ENCODE data around the gene TEAD1. TPM values are rescaled to one million over a fixed set of nuclear protein-coding genes. Genes with fewer than 3 reads are reported as not detected.

The TEAD1 gene
- total RNA-seq, 2 experiments from 2014 or later = 0.25 to 0.83 TPM

DNA sequence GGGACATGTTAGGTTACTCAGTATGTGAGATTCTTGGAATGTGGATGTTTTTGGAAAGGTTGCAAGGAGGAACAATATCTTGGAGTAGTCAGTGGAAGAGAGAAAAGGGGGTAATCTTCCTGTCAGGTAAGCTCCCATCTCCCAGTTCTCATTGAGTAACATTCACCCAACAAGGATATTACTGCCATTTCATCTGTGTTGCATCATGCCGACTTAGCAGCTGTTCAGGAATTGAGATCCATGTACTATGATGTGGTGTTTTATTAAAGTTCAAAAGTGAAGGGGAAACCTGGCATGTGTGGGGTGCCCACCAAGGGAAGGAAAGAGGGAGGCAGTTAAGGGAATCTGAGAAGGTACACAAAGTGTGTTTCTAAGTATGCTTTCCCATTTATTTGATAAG is 276.4 kb downstream of the TEAD1 start:
- DNase-seq (no peak), ATAC-seq (no peak)
- ChIA-PET CTCF (no interaction called here), POLR2A (no interaction called here)
- intact Hi-C loops (cut with micrococcal nuclease) = no loop called here
- Mint-ChIP-seq H3K27ac (no peak overlapping the region), H3K27me3 (peaks cover 24% of the 10 kb centered on the region), H3K9me3 (peaks cover 4% of the 10 kb centered on the region), H3K4me1 (ENCODE audit: low read depth) (no peaks in the 10 kb centered on the region), H3K4me3 (no peak overlapping the region), H3K36me3 (ENCODE audit: low read depth) (no peaks in the 10 kb centered on the region)
- TF ChIP-seq CTCF (IDR thresholded peaks at IDR 0.05) = no peak

DNA sequence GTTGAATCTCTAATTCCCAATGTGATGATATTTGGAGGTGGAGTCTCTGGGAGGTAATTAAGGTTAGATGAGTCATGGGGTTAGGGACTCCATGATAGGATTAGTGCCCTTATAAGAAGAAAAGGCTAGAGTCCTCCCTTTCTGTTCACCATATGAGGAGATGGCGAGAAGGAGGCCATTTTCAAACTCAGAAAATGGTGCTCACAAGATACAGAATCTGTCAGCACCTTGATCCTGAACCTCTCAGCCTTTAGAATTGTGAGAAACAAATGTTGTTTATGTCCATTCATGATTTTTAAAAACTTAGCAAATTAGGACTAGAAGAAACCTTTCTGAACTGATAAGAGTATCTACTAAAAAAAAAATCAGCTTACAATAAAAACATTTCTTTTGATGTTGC is 277.2 kb downstream of the TEAD1 start:
- Mint-ChIP-seq H3K9me3 (peaks cover 4% of the 10 kb centered on the region), H3K36me3 (ENCODE audit: low read depth) (no peaks in the 10 kb centered on the region), H3K4me1 (ENCODE audit: low read depth) (no peaks in the 10 kb centered on the region), H3K27me3 (peaks cover 22% of the 10 kb centered on the region), H3K27ac (no peak overlapping the region), H3K4me3 (no peak overlapping the region)
- CTCF ChIA-PET = no interaction called here
- ATAC-seq (no peak), DNase-seq (no peak)
- POLR2A ChIA-PET = no interaction called here
- no peak for TF ChIP-seq CTCF (IDR thresholded peaks at IDR 0.05)
- intact Hi-C loops (cut with micrococcal nuclease) = no loop called here

DNA sequence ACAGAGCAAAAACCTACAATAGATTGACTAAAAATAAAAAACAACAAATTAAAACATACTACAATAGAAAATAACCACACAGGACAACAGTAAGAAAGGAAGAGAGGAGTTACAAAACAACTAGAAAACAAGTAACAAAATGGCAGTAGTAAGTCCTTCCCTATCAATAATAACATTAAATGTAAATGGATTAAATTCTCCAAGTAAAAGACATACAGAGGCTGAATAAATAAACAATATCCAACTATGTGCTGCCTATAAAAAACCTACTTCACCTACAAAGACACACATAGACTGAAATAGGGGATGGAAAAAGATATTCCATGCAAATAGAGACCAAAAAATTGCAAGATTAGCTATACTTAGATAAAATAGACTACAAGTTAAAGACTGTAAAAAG is 277.9 kb downstream of the TEAD1 start:
- Mint-ChIP-seq H3K36me3 (ENCODE audit: low read depth) (no peaks in the 10 kb centered on the region), H3K4me1 (ENCODE audit: low read depth) (no peaks in the 10 kb centered on the region), H3K9me3 (peaks cover 4% of the 10 kb centered on the region), H3K4me3 (no peak overlapping the region), H3K27ac (no peak overlapping the region), H3K27me3 (peaks cover 19% of the 10 kb centered on the region)
- intact Hi-C loops (cut with micrococcal nuclease) = no loop called here
- TF ChIP-seq CTCF (IDR thresholded peaks at IDR 0.05) = no peak
- ATAC-seq (no peak), DNase-seq (no peak)
- ChIA-PET POLR2A (no interaction called here), CTCF (no interaction called here)

DNA sequence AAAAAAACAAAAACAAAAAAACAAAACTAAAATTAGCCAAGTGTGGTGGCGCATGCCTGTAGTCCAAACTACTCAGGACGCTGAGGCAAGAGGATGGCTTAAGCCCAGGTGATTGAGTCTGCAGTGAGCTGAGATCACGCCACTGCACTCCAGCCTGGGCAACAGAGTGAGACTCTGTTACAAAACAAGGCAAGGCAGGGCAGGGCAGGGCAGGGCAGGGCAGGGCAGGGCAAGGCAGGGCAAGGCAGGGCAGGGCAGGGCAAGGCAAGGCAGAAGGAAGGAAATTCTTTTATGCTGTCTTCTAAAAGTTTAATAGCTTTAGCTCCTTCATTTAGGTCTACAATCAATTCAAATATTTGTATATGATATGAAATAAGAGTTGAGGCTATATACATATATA is 284.8 kb downstream of the TEAD1 start:
- intact Hi-C loops (cut with micrococcal nuclease) = no loop called here
- ChIA-PET CTCF (no interaction called here), POLR2A (interaction anchor here (0.7 kb wide), 1 partner anchor 654 kb away, joined by 4 read pairs; no protein-coding TSS in a partner anchor)
- Mint-ChIP-seq H3K4me1 (ENCODE audit: low read depth) (no peaks in the 10 kb centered on the region), H3K36me3 (ENCODE audit: low read depth) (no peaks in the 10 kb centered on the region), H3K27me3 (peaks cover 11% of the 10 kb centered on the region), H3K9me3 (no peaks in the 10 kb centered on the region), H3K4me3 (no peak overlapping the region), H3K27ac (no peak overlapping the region)
- no peak for ATAC-seq
- DNase-seq = no peak
- TF ChIP-seq CTCF (IDR thresholded peaks at IDR 0.05) = no peak

DNA sequence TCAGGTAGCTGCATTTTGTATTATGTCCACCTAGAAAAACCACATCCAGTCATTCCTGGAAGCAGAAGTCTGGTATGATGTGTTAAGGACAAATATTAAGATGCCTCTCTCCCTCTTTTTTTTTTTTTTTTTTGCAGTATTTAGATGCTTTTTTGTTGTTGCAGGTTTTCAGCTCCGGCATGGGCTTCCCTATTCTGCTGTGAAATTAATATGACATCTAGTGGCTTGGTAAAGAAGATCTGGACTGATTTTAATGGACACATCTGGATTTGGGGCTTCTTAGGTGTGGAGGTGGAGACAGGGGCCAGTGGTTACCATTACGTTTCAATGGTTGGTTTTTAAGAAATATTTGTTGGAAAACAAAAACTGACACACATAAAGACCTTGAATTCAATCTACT is 287.4 kb downstream of the TEAD1 start:
- no peak for ATAC-seq
- no peak for TF ChIP-seq CTCF (IDR thresholded peaks at IDR 0.05)
- Mint-ChIP-seq H3K36me3 (ENCODE audit: low read depth) (no peaks in the 10 kb centered on the region), H3K4me3 (no peak overlapping the region), H3K27me3 (peaks cover 12% of the 10 kb centered on the region), H3K4me1 (ENCODE audit: low read depth) (no peaks in the 10 kb centered on the region), H3K9me3 (no peaks in the 10 kb centered on the region), H3K27ac (no peak overlapping the region)
- CTCF ChIA-PET = interaction anchor here (1.0 kb wide), 1 partner anchor 277 kb away, joined by 3 read pairs; no protein-coding TSS in a partner anchor
- intact Hi-C loops (cut with micrococcal nuclease) = loop anchor here (10.0 kb wide), 2 partner anchors 203 to 383 kb away; no protein-coding TSS in a partner anchor
- POLR2A ChIA-PET = no interaction called here
- DNase-seq = no peak
